ENCODE data around the gene DMRT1.

- TF ChIP-seq, protein P1, sequence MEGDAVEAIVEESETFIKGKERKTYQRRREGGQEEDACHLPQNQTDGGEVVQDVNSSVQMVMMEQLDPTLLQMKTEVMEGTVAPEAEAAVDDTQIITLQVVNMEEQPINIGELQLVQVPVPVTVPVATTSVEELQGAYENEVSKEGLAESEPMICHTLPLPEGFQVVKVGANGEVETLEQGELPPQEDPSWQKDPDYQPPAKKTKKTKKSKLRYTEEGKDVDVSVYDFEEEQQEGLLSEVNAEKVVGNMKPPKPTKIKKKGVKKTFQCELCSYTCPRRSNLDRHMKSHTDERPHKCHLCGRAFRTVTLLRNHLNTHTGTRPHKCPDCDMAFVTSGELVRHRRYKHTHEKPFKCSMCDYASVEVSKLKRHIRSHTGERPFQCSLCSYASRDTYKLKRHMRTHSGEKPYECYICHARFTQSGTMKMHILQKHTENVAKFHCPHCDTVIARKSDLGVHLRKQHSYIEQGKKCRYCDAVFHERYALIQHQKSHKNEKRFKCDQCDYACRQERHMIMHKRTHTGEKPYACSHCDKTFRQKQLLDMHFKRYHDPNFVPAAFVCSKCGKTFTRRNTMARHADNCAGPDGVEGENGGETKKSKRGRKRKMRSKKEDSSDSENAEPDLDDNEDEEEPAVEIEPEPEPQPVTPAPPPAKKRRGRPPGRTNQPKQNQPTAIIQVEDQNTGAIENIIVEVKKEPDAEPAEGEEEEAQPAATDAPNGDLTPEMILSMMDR (IDR thresholded peaks at IDR 0.05): no peak
- TF ChIP-seq POLR2A (IDR thresholded peaks at IDR 0.05): no peak
Measured at GRCh38 chr9:965497-965896, 124.0 kb downstream of the DMRT1 start.

All from uterus (tissue), 2 donors.